ENCODE data around the gene PTMA.
"Not testable (repeated sequence)": the region's sequence is repeated elsewhere in the genome, so short reads cannot be mapped to it uniquely, and the experiment has no call there.

Gene PTMA

GRCh38 chr2:231717281-231718171 is 9.2 kb downstream of the PTMA start:
- DNase-seq, result peak; percentile 38

DNA sequence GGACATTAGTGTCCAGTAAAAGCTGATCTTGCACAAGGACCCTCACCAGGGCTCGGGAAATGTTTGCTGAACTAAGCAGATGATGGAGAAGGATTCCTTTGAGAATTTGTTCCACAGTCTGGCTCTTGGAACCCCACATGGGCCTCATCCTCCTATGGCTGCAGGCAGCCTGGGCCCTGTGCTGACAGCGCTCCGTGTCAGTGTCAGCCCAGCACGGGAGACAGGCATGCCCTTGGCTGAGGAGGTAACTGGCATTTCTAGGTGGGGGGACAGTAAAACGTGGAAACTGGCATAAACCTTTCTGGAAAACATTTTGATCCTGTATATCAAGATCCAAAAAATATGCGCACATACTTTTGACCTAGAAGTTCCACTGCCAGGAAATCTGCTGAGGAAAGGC is 10.5 kb downstream of the PTMA start:
- no peak for DNase-seq

GRCh38 chr2:231720292-231720986 is 12.1 kb downstream of the PTMA start:
- DNase-seq, result no peak

DNA sequence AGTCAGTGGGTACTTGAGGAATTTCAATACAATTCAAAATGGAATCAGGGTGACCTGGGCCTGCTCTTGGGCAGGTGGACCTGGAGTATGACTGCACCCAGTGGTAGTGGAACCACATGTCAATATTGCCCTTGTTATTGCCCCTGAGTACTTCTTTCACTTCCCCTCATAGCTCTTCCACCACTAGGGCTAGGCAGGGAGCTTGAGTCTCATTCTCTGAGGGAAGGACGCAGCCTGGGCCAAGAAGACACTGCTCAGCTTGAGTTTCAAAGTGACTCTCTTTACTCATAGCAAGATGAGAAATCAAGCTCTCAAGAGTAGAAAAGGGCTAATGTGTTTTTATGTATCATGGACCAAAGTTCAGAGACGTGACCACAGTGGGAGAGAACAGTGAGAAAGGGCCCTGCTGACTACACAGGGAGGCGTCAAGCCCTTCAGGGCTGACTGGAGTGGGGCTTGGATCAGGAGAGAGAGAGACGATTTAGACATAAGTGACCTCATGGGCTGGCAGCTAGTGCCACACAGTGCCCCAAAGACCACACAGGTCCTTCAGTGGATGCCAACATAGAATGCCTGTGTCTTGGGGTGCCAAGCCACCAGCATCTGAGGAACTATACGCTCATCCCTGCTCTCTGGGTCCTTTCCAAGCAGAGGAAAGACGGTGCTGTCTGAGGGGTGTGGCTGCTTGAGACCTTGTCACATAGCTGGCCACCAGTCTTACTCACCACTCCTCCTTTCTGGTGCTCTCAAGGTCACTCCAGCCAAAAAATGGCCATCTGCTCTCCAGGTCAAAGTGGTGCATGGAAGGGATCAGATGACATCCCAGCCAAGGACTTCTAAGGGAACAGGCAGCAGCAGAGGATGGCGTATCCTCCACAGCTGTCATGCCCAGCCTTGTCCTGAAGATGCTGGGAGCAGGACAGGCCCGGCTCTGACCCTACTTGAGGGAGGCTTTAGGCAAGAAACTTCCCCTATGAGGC is 13.0 kb downstream of the PTMA start:
- DNase-seq, result no peak

GRCh38 chr2:231722721-231723307 is 14.5 kb downstream of the PTMA start:
- no peak for DNase-seq

- DNase-seq, result no peak
Measured at GRCh38 chr2:231725476-231725875, 17.2 kb downstream of the PTMA start.

DNA sequence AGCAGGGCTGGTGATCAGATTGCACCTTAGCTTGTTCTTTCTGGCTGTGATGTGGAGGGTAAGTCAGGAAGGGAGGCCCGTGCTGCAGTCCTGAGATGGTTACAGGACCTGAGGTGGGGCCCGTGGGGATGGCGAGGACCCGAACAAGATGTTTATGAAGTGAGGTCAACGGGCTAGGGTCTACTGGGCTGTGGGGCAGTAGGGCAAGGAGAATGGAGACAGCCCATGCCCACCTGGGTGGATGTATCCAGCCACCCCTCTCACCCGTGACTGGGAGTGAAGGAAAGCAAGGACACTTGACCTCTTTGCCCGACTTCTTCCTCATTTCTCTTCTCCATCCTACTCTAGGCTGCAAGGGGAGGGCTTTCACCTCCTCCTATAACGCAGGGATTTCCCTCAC is 18.0 kb downstream of the PTMA start:
- no peak for DNase-seq

GRCh38 chr2:231727621-231728020 is 19.3 kb downstream of the PTMA start:
- DNase-seq, result no peak

- DNase-seq, result no peak
Measured at GRCh38 chr2:231732604-231733003, 24.3 kb downstream of the PTMA start.

DNA sequence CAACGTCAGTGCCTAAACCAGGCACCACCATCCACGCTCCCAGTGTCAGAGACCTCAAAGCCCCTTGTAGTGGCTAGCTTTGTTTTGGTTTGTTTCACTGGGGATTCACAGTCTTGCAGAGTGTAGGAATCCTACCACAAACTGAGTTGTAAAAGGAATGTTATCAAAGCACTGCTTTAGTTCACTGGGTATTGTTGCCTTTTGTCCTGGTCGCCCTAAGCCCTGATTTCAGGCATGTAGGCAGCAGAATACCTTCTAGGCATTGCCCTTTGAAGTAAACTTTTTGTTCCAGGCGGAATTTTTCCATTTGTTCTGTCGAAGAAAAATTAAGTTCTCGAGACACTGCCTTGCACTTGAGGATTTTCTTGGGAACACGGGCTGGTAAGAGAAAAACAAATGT is 29.4 kb downstream of the PTMA start:
- DNase-seq, result no peak

DNA sequence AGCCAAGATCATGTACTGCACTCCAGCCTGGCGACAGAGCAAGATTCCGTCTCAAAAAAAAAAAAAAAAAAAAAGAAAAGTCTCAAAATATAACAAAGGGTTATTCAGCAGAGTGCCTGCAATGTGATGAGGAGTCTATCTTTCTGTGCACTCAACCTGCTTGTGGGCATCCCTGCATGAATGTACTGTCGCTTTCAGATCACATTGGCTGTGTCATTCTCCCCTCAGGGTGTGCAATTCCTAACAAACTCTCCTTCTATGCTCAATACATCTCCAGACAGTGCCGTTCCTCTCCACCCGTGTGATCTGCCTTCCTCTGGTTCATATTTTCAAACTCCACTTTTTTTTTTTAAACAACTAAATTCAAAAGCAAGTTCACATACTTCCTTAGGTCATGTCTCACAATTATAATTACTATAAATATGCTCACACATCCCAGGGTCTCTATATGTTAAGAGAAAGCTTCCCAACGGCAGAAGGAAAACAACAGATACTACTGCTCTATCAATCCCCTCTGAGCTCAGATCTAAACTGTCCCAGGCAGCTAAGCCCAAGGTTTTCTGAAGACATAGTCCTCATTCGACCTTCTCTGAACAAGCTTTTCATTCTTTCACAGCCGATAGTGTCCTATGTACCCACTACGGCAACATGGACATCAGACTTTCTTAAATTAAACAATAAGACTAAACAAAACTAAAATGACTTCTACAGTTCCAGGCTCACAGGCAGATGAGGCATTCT is 35.2 kb downstream of the PTMA start:
- no peak for DNase-seq

DNA sequence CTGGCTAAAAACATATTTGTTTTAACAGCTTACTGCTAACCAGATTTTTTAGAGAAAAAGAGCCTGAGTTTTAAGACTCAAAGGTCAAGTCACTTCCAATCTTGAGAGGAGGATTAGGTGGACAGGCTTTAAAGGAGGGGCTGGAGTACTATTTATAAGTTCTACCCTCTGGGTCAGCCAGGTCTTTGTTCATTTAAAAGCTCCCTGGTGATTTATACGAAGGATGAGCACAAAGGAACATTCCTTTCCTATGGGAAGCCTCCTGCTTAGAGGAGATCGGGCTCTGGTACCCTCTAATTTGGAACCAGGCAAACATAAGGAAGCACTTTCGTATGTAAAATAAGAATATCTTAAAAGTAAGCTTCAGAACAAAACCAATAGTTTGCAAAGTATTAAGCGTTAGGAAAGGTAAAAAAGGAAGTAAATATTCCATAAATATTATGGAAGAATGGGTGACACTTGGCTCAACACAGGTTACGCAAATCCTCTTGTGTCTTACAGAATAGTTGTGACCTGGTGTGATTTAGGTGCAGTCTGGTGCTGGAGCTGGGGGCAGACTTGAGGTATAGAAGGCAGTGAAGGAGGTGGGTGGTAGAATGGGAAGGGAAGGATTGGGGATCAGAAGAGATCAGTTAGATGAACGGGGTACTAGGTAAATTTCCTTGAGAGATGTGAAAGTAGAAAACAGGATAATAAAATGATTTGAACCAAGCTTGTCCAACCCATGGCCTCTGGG is 37.1 kb downstream of the PTMA start:
- no peak for DNase-seq

- DNase-seq, result not testable (repeated sequence)
Measured at GRCh38 chr2:231748153-231748896, 40.0 kb downstream of the PTMA start.

DNA sequence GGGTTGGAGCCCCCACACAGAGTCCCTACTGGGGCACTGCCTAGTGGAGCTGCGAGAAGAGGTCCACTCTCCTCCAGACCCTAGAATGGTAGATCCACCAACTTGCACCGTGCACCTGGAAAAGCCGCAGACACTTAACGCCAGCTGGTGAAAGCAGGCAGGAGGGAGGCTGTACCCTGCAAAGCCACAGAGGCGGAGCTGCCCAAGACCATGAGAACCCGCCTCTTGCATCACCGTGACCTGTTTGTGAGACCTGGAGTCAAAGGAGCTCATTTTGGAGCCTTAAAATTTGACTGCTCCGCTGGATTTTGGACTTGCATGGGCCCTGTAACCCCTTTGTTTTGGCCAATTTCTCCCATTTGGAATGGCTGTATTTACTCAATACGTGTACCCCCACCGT is 40.7 kb downstream of the PTMA start:
- not testable (repeated sequence) for DNase-seq

- DNase-seq, result no peak
Measured at GRCh38 chr2:231751042-231751815, 42.9 kb downstream of the PTMA start.

GRCh38 chr2:231752061-231752460 is 43.7 kb downstream of the PTMA start:
- DNase-seq, result no peak

- DNase-seq, result no peak
Measured at GRCh38 chr2:231761735-231762134, 53.4 kb downstream of the PTMA start.
